GM12878 (cell line): ENCODE results near the gene CHD9. TPM values are rescaled to one million over a fixed set of nuclear protein-coding genes. Genes with fewer than 3 reads are reported as not detected.

ENCODE experiments used
- NR2C2 ChIP-seq: IDR thresholded peaks from 2 replicates; pipeline ENCODE4 v1.6.1; 2011; ENCODE audit warnings: borderline replicate concordance, low read depth; ENCODE audit not compliant: control insufficient read depth, insufficient read length
- TCF3 ChIP-seq: IDR thresholded peaks from 2 replicates; pipeline ENCODE4 v1.6.1; 2012; ENCODE audit warnings: low read depth, mild to moderate bottlenecking, low read length, borderline replicate concordance; ENCODE audit not compliant: insufficient read depth
- polyA plus RNA-seq, 11 experiments: library from polyadenylated mRNA; depleted of rRNA in 4 of 11; unstranded in 6 of 11; stranded (reverse) in 5 of 11; fragments of >200 nt; fragmentation: Nextera tagmentation in 4 of 11; fragmentation: Illumina TruSeq in 1 of 11; extraction: Ambion mirVana in 4 of 11; extraction: Trizol in 1 of 11; gene quantifications; 1 replicate in 1 of 11; 2 replicates in 10 of 11; pipeline versions ENCODE4 v1.2.1 to v1.2.3, GENCODE V29; 2011 to 2016; ENCODE audit warnings: inconsistent platforms in 2 of 11, missing spikeins in 2 of 11, low read depth in 1 of 11
- total RNA-seq, 4 experiments: library from RNA; depleted of rRNA in 3 of 4; stranded (reverse); fragments of >200 nt in 3 of 4; fragmentation: Illumina TruSeq in 1 of 4; extraction: Trizol in 1 of 4; gene quantifications; 2 replicates each; pipeline versions ENCODE4 v1.2.1 to v1.2.3, GENCODE V29; 2013 to 2021
- TF ChIP-seq, protein P1 (sequence below): fragments of 150-350 bp; IDR thresholded peaks from 2 replicates; pipeline ENCODE4 v1.6.1; 2016; ENCODE audit warnings: low read depth, low read length
- TF ChIP-seq, protein P2 (sequence below): fragments of 450-650 bp; IDR thresholded peaks from 2 replicates; pipeline ENCODE4 v1.6.1; 2016; ENCODE audit warnings: mild to moderate bottlenecking
- TF ChIP-seq, protein P3 (sequence below): fragments of 450-650 bp; IDR thresholded peaks from 2 replicates; pipeline ENCODE4 v1.6.1; 2016; ENCODE audit warnings: mild to moderate bottlenecking, moderate library complexity, borderline replicate concordance

Gene CHD9
- total and polyA plus RNA-seq, 10 of the 15 experiments (the other 5 are each of a cell fraction or from before 2014, with no cell fraction given), result 29.2 to 95.7 (median 54.3) TPM

GRCh38 chr16:53261276-53261675, 206.5 kb downstream of the CHD9 start (continued):
- TF ChIP-seq, protein P1, sequence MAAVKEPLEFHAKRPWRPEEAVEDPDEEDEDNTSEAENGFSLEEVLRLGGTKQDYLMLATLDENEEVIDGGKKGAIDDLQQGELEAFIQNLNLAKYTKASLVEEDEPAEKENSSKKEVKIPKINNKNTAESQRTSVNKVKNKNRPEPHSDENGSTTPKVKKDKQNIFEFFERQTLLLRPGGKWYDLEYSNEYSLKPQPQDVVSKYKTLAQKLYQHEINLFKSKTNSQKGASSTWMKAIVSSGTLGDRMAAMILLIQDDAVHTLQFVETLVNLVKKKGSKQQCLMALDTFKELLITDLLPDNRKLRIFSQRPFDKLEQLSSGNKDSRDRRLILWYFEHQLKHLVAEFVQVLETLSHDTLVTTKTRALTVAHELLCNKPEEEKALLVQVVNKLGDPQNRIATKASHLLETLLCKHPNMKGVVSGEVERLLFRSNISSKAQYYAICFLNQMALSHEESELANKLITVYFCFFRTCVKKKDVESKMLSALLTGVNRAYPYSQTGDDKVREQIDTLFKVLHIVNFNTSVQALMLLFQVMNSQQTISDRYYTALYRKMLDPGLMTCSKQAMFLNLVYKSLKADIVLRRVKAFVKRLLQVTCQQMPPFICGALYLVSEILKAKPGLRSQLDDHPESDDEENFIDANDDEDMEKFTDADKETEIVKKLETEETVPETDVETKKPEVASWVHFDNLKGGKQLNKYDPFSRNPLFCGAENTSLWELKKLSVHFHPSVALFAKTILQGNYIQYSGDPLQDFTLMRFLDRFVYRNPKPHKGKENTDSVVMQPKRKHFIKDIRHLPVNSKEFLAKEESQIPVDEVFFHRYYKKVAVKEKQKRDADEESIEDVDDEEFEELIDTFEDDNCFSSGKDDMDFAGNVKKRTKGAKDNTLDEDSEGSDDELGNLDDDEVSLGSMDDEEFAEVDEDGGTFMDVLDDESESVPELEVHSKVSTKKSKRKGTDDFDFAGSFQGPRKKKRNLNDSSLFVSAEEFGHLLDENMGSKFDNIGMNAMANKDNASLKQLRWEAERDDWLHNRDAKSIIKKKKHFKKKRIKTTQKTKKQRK, result no peak
- TF ChIP-seq NR2C2 (no peak), TCF3 (no peak)
- TF ChIP-seq, protein P2, sequence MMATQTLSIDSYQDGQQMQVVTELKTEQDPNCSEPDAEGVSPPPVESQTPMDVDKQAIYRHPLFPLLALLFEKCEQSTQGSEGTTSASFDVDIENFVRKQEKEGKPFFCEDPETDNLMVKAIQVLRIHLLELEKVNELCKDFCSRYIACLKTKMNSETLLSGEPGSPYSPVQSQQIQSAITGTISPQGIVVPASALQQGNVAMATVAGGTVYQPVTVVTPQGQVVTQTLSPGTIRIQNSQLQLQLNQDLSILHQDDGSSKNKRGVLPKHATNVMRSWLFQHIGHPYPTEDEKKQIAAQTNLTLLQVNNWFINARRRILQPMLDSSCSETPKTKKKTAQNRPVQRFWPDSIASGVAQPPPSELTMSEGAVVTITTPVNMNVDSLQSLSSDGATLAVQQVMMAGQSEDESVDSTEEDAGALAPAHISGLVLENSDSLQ, result no peak
- TF ChIP-seq, protein P3, sequence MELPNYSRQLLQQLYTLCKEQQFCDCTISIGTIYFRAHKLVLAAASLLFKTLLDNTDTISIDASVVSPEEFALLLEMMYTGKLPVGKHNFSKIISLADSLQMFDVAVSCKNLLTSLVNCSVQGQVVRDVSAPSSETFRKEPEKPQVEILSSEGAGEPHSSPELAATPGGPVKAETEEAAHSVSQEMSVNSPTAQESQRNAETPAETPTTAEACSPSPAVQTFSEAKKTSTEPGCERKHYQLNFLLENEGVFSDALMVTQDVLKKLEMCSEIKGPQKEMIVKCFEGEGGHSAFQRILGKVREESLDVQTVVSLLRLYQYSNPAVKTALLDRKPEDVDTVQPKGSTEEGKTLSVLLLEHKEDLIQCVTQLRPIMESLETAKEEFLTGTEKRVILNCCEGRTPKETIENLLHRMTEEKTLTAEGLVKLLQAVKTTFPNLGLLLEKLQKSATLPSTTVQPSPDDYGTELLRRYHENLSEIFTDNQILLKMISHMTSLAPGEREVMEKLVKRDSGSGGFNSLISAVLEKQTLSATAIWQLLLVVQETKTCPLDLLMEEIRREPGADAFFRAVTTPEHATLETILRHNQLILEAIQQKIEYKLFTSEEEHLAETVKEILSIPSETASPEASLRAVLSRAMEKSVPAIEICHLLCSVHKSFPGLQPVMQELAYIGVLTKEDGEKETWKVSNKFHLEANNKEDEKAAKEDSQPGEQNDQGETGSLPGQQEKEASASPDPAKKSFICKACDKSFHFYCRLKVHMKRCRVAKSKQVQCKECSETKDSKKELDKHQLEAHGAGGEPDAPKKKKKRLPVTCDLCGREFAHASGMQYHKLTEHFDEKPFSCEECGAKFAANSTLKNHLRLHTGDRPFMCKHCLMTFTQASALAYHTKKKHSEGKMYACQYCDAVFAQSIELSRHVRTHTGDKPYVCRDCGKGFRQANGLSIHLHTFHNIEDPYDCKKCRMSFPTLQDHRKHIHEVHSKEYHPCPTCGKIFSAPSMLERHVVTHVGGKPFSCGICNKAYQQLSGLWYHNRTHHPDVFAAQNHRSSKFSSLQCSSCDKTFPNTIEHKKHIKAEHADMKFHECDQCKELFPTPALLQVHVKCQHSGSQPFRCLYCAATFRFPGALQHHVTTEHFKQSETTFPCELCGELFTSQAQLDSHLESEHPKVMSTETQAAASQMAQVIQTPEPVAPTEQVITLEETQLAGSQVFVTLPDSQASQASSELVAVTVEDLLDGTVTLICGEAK, result no peak
